HCT116 (cell line): ENCODE measurements around the gene OCA2. TPM values are rescaled to one million over a fixed set of nuclear protein-coding genes. Genes with fewer than 3 reads are reported as not detected.

Source experiments
- ATAC-seq: fragments of 200-7000 bp; cut with Tn5 transposase; 2 replicates; pipeline ENCODE4 v1.9.1; 2020; ENCODE audit warnings: mild to moderate bottlenecking, moderate library complexity
- BruUV-seq: library from RNA; stranded (reverse); fragments of 400-500 nt; replicated peaks from 2 replicates; lab custom pipeline; 2021; lab: Mats Ljungman, UMichigan
- CTCF ChIA-PET: fragments of 300-600 bp; sonication (Branson Sonifier 250); formaldehyde crosslinking; loops from one replicate; lab custom pipeline; 2021; ENCODE audit warnings: antibody characterized with exemption; lab: Charles Lee
- POLR2A ChIA-PET: fragments of 300-600, 350-600 bp; sonication (Branson Sonifier 250); formaldehyde crosslinking; loops from one replicate; lab custom pipeline; 2021; ENCODE audit warnings: antibody characterized with exemption; lab: Charles Lee
- RAD21 ChIA-PET, 2 experiments: fragments of 300-600 bp; sonication (Branson Sonifier 250); formaldehyde crosslinking; loops; one replicate each; lab custom pipeline; 2023; ENCODE audit warnings: low total read pairs in 2 of 2; ENCODE audit not compliant: uncharacterized antibody in 2 of 2, unreplicated experiment in 2 of 2, low non-redundant PET in 1 of 2; lab: Charles Lee
- DNase-seq: peaks from one replicate; pipeline ENCODE4 v3.0.0-alpha.2; 2010; ENCODE audit warnings: low read depth, low spot score
- H2AFZ ChIP-seq: fragments of 200-600 bp; shearing (Covaris generic), sonication (generic); 2 replicates; pipeline ENCODE4 v1.6.1; 2017; ENCODE audit warnings: low read depth, mixed run types, mixed read lengths, antibody characterized with exemption, low read length; ENCODE audit not compliant: poor library complexity, severe bottlenecking
- H3K27ac ChIP-seq: 2 replicates; pipeline ENCODE4 v1.5.1; 2012; ENCODE audit warnings: low read depth, low read length
- H3K27me3 ChIP-seq: fragments of 200-600 bp; sonication (generic); 2 replicates; pipeline ENCODE4 v1.6.1; 2016; ENCODE audit warnings: mixed run types, low read length, mixed read lengths; ENCODE audit not compliant: insufficient read depth
- H3K36me3 ChIP-seq, 2 experiments: fragments of 200-500 bp in 1 of 2; fragments of 200-600 bp in 1 of 2; sonication (Bioruptor generic) in 1 of 2; sonication (generic) in 1 of 2; 2 replicates each; pipeline versions ENCODE4 v1.5.1 to v1.6.1; 2014 to 2016; ENCODE audit warnings: low read length in 2 of 2, inconsistent platforms in 1 of 2, mixed read lengths in 1 of 2, mixed run types in 1 of 2; ENCODE audit not compliant: insufficient read depth in 2 of 2, control insufficient read depth in 1 of 2
- H3K4me1 ChIP-seq, 2 experiments: fragments of 200-600 bp in 1 of 2; sonication (generic) in 1 of 2; 2 replicates each; pipeline versions ENCODE4 v1.5.1 to v1.6.1; 2012 to 2017; ENCODE audit warnings: low read length in 2 of 2, inconsistent platforms in 1 of 2, mild to moderate bottlenecking in 1 of 2, mixed read lengths in 1 of 2, mixed run types in 1 of 2, moderate library complexity in 1 of 2; ENCODE audit not compliant: insufficient read depth in 2 of 2, control insufficient read depth in 1 of 2
- H3K4me2 ChIP-seq: fragments of 200-600 bp; sonication (generic); 2 replicates; pipeline ENCODE4 v1.6.1; 2017; ENCODE audit warnings: mixed run types, low read length, mixed read lengths
- H3K4me3 ChIP-seq, 2 experiments: fragments of 200-600 bp in 1 of 2; sonication (generic) in 1 of 2; replicated peaks in 1 of 2; 2 replicates each; pipeline ENCODE4 v1.5.1; 2011 to 2016; ENCODE audit warnings: low read length in 2 of 2, control low read depth in 1 of 2, low read depth in 1 of 2, mild to moderate bottlenecking in 1 of 2, mixed read lengths in 1 of 2, mixed run types in 1 of 2
- H3K79me2 ChIP-seq: fragments of 200-600 bp; sonication (generic); 2 replicates; pipeline ENCODE4 v1.6.1; 2017; ENCODE audit warnings: mild to moderate bottlenecking, mixed run types, low read length, moderate library complexity, mixed read lengths; ENCODE audit not compliant: insufficient read depth
- H3K9ac ChIP-seq: fragments of 200-600 bp; sonication (generic); 2 replicates; pipeline ENCODE4 v1.6.1; 2016; ENCODE audit warnings: low read length, mixed read lengths
- H3K9me2 ChIP-seq: fragments of 200-600 bp; sonication (generic), shearing (Covaris generic); 2 replicates; pipeline ENCODE4 v1.6.1; 2017; ENCODE audit warnings: mixed run types, mild to moderate bottlenecking, moderate library complexity; ENCODE audit not compliant: insufficient read depth
- H3K9me3 ChIP-seq, 2 experiments: fragments of 200-500 bp in 1 of 2; fragments of 200-600 bp in 1 of 2; sonication (Bioruptor generic) in 1 of 2; sonication (generic) in 1 of 2; 2 replicates each; pipeline ENCODE4 v1.6.1; 2014 to 2017; ENCODE audit warnings: low read length in 2 of 2, mixed read lengths in 2 of 2, inconsistent platforms in 1 of 2, low read depth in 1 of 2, mild to moderate bottlenecking in 1 of 2, mixed run types in 1 of 2, moderate library complexity in 1 of 2; ENCODE audit not compliant: control insufficient read depth in 1 of 2, insufficient read depth in 1 of 2
- H4K20me1 ChIP-seq: fragments of 200-600 bp; sonication (generic), shearing (Covaris generic); 2 replicates; pipeline ENCODE4 v1.6.1; 2017; ENCODE audit warnings: mixed run types, mild to moderate bottlenecking, moderate library complexity; ENCODE audit not compliant: insufficient read depth
- EZH2 ChIP-seq: fragments of 200-600 bp; sonication (generic); IDR thresholded peaks from 2 replicates; pipeline ENCODE4 v1.6.1; 2017; ENCODE audit warnings: antibody characterized with exemption, mixed run types
- FOSL1 ChIP-seq: IDR thresholded peaks from 2 replicates; pipeline ENCODE4 v1.6.1; 2012; ENCODE audit warnings: low read depth
- JUND ChIP-seq: IDR thresholded peaks from 2 replicates; pipeline ENCODE4 v1.6.1; 2012
- SRF ChIP-seq: IDR thresholded peaks from 2 replicates; pipeline ENCODE4 v1.6.1; 2012; ENCODE audit warnings: low read depth
- YY1 ChIP-seq: IDR thresholded peaks from 2 replicates; pipeline ENCODE4 v1.6.1; 2011; ENCODE audit warnings: low read length, low read depth, moderate library complexity, mild to moderate bottlenecking; ENCODE audit not compliant: insufficient replicate concordance; ENCODE audit errors: extremely low read depth
- ZFX ChIP-seq: fragments of 450-650 bp; IDR thresholded peaks from 2 replicates; pipeline ENCODE4 v1.6.1; 2017
- ZNF274 ChIP-seq: fragments of 200-500 bp; sonication (Bioruptor generic); IDR thresholded peaks from 2 replicates; pipeline ENCODE4 v1.6.1; 2014; ENCODE audit warnings: mild to moderate bottlenecking, low read depth, low read length, inconsistent platforms
- intact Hi-C: fragments of 100-400 bp; cut with micrococcal nuclease; formaldehyde crosslinking; loops from 2 replicates; pipeline ENCODE4 v1.10.0; 2022
- total RNA-seq: library from RNA; stranded (reverse); gene quantifications from one replicate; pipeline ENCODE4 v1.2.1, GENCODE V29; 2021; ENCODE audit not compliant: unreplicated experiment
- TF ChIP-seq, protein P1 (sequence below): IDR thresholded peaks from 2 replicates; pipeline ENCODE4 v1.6.1; 2011; ENCODE audit warnings: mild to moderate bottlenecking, low read length, moderate library complexity; ENCODE audit not compliant: insufficient replicate concordance; ENCODE audit errors: extremely low read depth

The OCA2 gene
- total RNA-seq, 1 experiment from 2014 or later, result not detected

DNA sequence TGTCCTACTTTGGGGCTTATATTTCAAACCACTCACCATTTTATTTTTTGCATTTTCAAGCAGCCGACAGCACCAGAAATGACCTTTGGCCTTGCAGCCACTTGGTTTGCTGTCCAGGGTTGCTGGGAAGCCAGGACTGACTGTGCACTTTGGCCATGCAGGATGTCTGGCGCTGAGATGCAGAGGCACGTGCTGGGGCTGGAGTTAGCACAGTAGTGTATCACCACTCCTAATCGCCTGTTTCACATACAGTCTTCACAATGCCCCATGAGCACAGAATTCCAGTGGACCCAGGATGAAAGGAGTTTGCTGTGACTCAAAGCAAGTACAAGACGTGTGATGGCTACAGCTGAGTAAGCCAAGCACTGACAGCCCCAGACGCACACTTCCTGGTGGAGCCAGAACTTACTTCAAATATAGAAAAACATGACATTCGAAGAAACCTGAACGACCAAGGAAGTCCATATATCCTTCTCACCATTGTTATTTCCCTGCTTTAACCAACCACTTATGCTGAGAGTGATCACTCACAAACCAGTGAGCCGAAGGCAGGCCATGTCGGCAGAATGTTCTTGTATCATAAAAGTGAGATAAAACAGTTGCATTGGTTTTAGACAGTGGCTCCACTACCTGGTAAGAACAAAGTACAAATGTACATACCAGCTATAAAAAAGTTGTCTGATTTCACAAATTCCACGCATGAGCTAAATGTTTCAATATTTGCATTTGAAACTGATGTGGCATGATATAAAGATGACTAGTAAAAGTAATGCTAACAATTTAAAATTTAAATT, 16.0 kb downstream of the OCA2 start:
- CTCF ChIA-PET, result interaction anchor here (0.7 kb wide), 1 partner anchor 10 kb away, joined by 3 read pairs; no protein-coding TSS in a partner anchor
- TF ChIP-seq, protein P1, sequence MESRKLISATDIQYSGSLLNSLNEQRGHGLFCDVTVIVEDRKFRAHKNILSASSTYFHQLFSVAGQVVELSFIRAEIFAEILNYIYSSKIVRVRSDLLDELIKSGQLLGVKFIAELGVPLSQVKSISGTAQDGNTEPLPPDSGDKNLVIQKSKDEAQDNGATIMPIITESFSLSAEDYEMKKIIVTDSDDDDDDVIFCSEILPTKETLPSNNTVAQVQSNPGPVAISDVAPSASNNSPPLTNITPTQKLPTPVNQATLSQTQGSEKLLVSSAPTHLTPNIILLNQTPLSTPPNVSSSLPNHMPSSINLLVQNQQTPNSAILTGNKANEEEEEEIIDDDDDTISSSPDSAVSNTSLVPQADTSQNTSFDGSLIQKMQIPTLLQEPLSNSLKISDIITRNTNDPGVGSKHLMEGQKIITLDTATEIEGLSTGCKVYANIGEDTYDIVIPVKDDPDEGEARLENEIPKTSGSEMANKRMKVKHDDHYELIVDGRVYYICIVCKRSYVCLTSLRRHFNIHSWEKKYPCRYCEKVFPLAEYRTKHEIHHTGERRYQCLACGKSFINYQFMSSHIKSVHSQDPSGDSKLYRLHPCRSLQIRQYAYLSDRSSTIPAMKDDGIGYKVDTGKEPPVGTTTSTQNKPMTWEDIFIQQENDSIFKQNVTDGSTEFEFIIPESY, result no peak
- TF ChIP-seq ZNF274 (no peak), FOSL1 (no peak), YY1 (no peak), JUND (no peak), EZH2 (no peak), SRF (no peak), ZFX (no peak)
- TF ChIP-seq, all 23 proteins: peak for 0
- H3K4me2 ChIP-seq, result no peak overlapping the region
- BruUV-seq, result no TSS peak
- H2AFZ ChIP-seq, result no peak overlapping the region
- ChIA-PET POLR2A (no interaction called here), RAD21 (no interaction called here)
- no peak overlapping the region for H3K4me3 ChIP-seq
- H3K79me2 ChIP-seq, result no peaks in the 10 kb centered on the region
- no peaks in the 10 kb centered on the region for H3K4me1 ChIP-seq
- no peaks in the 10 kb centered on the region for H3K27me3 ChIP-seq
- H3K9me2 ChIP-seq, result no peaks in the 10 kb centered on the region
- H4K20me1 ChIP-seq, result no peaks in the 10 kb centered on the region
- intact Hi-C loops, result no loop called here
- DNase-seq, result no peak
- no peak overlapping the region for H3K9ac ChIP-seq
- H3K9me3 ChIP-seq, result no peaks in the 10 kb centered on the region
- no peak overlapping the region for H3K27ac ChIP-seq
- ATAC-seq, result no peak
- no peaks in the 10 kb centered on the region for H3K36me3 ChIP-seq
